K562 (cell line): ENCODE data around the gene UCHL1.

ENCODE experiments used
- ARID2 ChIP-seq: fragments of 450-650 bp; IDR thresholded peaks from 2 replicates; pipeline ENCODE4 v1.6.1; 2017; ENCODE audit warnings: antibody characterized with exemption, mild to moderate bottlenecking
- CHD4 ChIP-seq: fragments of 200-600 bp; sonication (generic); IDR thresholded peaks from 3 replicates; pipeline ENCODE4 v1.6.1; 2012; ENCODE audit warnings: low read depth, mild to moderate bottlenecking, mixed read lengths, low read length, inconsistent platforms; ENCODE audit not compliant: insufficient read depth, insufficient replicate concordance, poor library complexity, severe bottlenecking
- CTCF ChIP-seq, 3 experiments: IDR thresholded peaks in 2 of 3; conservative IDR thresholded peaks in 1 of 3; 2 replicates each; pipeline ENCODE4 v1.5.1; 2011 to 2012; ENCODE audit warnings: low read length in 3 of 3, mild to moderate bottlenecking in 3 of 3, control low read depth in 2 of 3, improper control_type of control experiment in 1 of 3, inconsistent platforms in 1 of 3, low read depth in 1 of 3, mixed read lengths in 1 of 3, moderate library complexity in 1 of 3; ENCODE audit not compliant: insufficient read depth in 2 of 3
- HDAC2 ChIP-seq: fragments of 450-650 bp; IDR thresholded peaks from 2 replicates; pipeline ENCODE4 v1.6.1; 2016; ENCODE audit warnings: mild to moderate bottlenecking
- MXI1 ChIP-seq: IDR thresholded peaks from 2 replicates; pipeline ENCODE4 v1.6.1; 2011; ENCODE audit warnings: low read depth, mild to moderate bottlenecking, improper control_type of control experiment, low read length
- NR2C2 ChIP-seq, 2 experiments: fragments of 200-800 bp in 1 of 2; sonication (Bioruptor generic) in 1 of 2; sonication (generic) in 1 of 2; formaldehyde crosslinking in 1 of 2; IDR thresholded peaks; 2 replicates each; pipeline versions ENCODE4 v1.6.1 to v1.8.0; 2016 to 2022; ENCODE audit warnings: mild to moderate bottlenecking in 1 of 2, missing compliant biosample characterization in 1 of 2, missing genetic modification characterization in 1 of 2, missing genetic modification reagents in 1 of 2
- POLR2AphosphoS5 ChIP-seq: IDR thresholded peaks from 2 replicates; pipeline ENCODE4 v1.6.1; 2011; ENCODE audit warnings: mild to moderate bottlenecking, low read depth, low read length, moderate library complexity; ENCODE audit not compliant: control insufficient read depth, insufficient read depth
- RAD21 ChIP-seq, 2 experiments: fragments of 250-450 bp in 1 of 2; fragments of 450-650 bp in 1 of 2; sonication (Bioruptor Pico) in 1 of 2; formaldehyde crosslinking in 1 of 2; IDR thresholded peaks in 1 of 2; conservative IDR thresholded peaks in 1 of 2; 2 replicates each; pipeline versions ENCODE4 v1.4.0 to v1.8.0; 2020 to 2022; ENCODE audit warnings: mild to moderate bottlenecking in 2 of 2, moderate library complexity in 1 of 2
- SRF ChIP-seq, 2 experiments: fragments of 250-450, 450-650 bp in 1 of 2; sonication (Bioruptor Pico) in 1 of 2; sonication (generic) in 1 of 2; formaldehyde crosslinking; IDR thresholded peaks; 2 replicates each; pipeline versions ENCODE4 v1.5.0 to v1.5.1; 2020 to 2022; ENCODE audit warnings: mild to moderate bottlenecking in 1 of 2, missing genetic modification reagents in 1 of 2
- TARDBP ChIP-seq: fragments of 450-650 bp; IDR thresholded peaks from 2 replicates; pipeline ENCODE4 v1.6.1; 2016

- TF ChIP-seq SRF (CRISPR knock-in tag; IDR thresholded peaks at IDR 0.05) (no peak), CHD4 (no peak), POLR2AphosphoS5 (no peak), RAD21 (CRISPR knock-in tag; conservative IDR thresholded peaks at IDR 0.05 in 1 of 2, IDR thresholded peaks at IDR 0.05 in 1 of 2) (no peak), MXI1 (no peak), CTCF (IDR thresholded peaks at IDR 0.05 in 2 of 3, conservative IDR thresholded peaks at IDR 0.05 in 1 of 3; ENCODE audit: insufficient read depth in 2 of 3, low read depth in 1 of 3, low read length in 3 of 3) (no peak), NR2C2 (CRISPR knock-in tag; IDR thresholded peaks at IDR 0.05) (no peak), NR2C2 (tag; IDR thresholded peaks at IDR 0.05) (no peak), ARID2 (no peak), TARDBP (no peak), HDAC2 (no peak)
Measured at GRCh38 chr4:41294445-41295062, 37.8 kb downstream of the UCHL1 start.
